C1 segment of cervical spinal cord (tissue), 14 donors: ENCODE results near the gene GBE1.
"Not testable (repeated sequence)": the region's sequence is repeated elsewhere in the genome, so short reads cannot be mapped to it uniquely, and the experiment has no call there.

Experiments used
- DNase-seq, 14 donors: peaks; one replicate each; lab custom pipeline; 2025; lab: John Stamatoyannopoulos, UW

The GBE1 gene

GRCh38 chr3:81753416-81754027, 7.9 kb downstream of the GBE1 start:
- DNase-seq: no peak

- no peak for DNase-seq
Observed at GRCh38 chr3:81752604-81753003, 8.8 kb downstream of the GBE1 start.

GRCh38 chr3:81749265-81749664, 12.2 kb downstream of the GBE1 start:
- no peak for DNase-seq

- not testable (repeated sequence) for DNase-seq
Observed at GRCh38 chr3:81747280-81747679, 14.2 kb downstream of the GBE1 start.

DNA sequence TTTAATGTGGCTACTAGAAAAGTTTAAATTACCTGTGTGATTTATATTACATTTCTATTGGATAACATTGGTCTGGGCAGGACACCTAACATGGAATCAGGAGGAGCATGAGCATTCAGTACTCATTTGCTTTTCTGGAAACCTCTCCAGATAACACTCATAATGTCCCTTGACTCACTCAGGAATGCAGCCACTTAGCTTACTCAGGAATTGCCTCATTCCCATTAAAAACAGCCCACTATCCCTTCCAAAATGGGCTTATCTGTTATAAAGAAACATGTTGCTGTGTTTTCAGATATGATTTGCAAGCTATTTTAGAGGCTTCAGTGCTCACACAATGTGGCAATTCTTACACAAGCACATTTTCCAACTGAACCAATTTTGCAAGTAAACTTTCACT, 17.1 kb downstream of the GBE1 start:
- no peak for DNase-seq

DNA sequence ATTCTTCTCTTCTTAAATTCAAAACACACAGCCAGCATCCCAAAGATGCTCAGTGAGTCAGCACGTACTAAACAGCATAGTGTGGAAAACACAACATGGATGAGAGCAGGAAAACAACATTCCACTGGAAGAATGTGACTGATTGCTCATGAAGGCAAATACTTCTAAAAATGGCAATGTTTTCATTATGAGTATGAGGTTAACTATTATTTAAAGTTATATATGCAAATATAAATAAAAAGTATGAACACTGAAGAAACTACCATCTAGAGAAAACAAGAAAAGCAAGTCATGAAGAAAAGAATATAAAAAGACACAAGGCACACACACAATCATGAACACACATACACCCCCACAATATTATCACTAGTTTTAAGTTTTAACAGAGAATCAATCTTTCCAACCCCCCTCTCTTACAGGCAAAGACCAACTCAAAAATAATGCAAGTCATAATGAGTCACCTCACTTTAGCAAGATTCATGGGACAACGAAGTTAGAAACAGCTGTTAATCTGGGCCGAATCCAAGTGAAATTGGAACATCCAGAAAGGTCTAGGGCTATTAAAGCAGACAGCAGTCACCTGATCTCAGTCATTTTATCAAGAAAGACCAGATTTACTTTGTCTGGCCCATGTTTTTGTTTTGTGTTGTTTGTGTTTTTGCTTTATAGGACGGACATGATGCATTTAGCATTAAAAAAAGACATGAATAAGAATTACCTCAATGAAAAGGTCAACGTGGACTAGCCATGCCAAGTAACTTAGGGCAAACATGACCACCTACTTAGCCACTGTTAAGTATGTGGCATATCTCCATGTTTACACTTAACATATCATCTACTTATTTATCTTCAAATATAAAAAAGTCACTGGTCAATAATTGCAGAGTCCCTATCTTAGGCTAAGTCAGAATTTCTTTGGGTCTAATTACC, 18.1 kb downstream of the GBE1 start:
- no peak for DNase-seq

DNA sequence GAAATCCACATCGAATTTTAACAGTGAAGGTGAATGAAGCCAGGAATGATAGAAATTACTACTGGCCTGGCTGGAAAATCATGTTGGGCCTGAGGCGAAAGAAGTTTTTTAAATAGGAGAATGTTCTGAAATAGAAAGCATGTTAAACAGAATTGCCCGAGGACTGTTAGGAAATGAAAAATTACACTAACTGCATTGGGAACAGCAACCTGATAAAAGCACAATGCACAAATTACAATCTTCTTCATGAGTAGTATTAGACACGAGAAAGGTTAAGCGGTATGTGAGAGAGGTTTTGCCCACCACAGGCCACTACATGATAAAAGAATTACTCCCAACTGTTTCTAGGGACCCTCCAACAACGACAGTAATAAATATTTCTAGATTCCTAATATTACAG, 18.9 kb downstream of the GBE1 start:
- DNase-seq: no peak

GRCh38 chr3:81741216-81741615, 20.2 kb downstream of the GBE1 start:
- no peak for DNase-seq

DNA sequence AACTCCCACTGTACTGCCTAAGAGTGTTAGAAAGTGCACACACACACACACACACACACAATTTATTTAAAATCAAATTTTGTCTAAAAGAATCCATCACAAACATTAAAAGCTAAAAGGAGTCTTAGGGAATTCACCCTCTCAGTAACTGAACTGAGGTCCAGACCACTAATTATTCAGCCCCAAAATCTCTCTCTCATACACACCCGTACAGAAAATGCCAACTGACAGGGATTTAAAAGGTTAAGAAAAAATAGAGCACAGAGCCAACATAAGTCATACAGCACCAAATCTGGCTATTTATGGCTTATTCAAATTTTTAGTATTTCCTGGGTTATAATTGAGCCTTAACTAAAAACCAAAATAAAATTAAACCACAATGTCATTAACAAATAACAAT, 20.7 kb downstream of the GBE1 start:
- no peak for DNase-seq

DNA sequence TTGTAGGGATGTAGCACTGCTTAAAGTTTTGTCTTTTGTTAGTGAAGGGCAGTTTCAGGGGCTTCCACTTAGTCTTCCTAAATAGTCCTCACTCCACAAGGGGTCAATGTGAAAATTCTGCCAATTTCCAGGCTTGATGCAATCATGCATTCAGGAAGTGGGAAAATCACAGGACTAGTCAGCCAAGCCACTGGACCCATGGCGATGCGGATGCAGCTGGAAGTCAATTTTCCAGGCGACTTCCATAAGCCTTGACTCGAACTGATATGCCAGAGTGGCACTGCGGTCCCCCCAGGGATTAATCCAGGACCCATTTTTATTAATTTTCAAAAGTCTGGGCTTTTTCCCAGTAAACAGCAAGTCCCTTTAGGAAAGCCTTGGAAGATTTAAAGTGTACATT, 26.1 kb downstream of the GBE1 start:
- DNase-seq: no peak

- no peak for DNase-seq
Observed at GRCh38 chr3:81734742-81735141, 26.7 kb downstream of the GBE1 start.

DNA sequence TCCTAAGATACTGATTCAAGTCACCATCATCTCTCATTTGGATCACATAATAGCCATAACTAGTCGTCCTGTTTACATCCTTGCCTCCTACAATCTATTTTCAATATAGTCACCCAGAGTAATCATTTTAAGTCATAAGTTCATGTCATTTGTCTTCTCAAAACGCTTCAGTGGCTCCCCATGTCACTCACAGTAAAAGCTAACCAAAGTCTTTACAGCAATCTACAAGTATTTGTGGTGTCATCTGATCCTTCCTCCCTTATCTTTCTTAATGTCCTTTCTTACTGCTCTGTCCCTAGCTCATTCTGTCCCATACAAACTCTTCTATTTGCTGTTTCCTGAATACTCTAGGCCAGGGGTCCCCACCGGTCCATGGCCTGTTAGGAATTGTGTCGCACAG, 28.8 kb downstream of the GBE1 start:
- DNase-seq: no peak

DNA sequence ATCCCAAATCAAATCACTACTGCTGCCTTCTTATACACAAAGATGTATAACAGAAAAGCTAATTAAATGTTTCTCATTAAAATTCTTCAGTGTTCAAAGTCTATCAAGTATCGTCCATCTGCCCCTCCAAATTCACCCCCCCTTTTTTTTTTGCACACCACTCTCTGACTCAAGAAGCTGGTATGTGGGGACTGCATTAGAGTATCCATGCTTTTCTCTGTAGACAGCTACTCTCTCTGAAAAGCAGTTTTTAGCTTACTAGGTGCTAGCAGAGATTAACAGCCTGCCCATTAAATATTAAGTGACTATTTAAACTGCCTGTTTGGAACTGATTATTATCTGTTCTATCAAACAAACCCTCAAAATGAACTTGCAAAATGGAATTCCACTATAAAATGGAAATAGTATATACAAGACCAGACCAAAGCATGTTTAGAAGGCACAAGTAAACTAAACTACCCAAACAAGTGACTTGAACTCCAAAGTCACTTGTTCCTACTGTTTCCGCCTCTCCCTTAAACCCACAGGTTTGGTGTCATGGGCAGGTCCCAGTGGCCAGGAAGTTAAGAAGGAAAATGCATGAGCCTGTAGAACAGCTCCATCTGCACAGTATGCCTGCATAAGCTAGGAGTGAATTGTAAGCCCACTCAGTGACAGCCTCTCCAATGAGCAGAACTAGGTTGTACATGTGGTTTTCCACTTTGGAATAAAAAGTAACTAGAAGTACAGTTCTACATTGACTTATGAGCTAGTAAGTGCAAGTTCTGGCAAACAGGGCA, 32.5 kb downstream of the GBE1 start:
- DNase-seq: no peak

- DNase-seq: no peak
Observed at GRCh38 chr3:81726735-81727134, 34.7 kb downstream of the GBE1 start.

GRCh38 chr3:81726132-81726531, 35.3 kb downstream of the GBE1 start:
- no peak for DNase-seq

GRCh38 chr3:81723732-81724313, 37.6 kb downstream of the GBE1 start:
- no peak for DNase-seq

- DNase-seq: no peak
Observed at GRCh38 chr3:81718311-81718710, 43.1 kb downstream of the GBE1 start.

GRCh38 chr3:81716870-81717509, 44.5 kb downstream of the GBE1 start:
- no peak for DNase-seq

DNA sequence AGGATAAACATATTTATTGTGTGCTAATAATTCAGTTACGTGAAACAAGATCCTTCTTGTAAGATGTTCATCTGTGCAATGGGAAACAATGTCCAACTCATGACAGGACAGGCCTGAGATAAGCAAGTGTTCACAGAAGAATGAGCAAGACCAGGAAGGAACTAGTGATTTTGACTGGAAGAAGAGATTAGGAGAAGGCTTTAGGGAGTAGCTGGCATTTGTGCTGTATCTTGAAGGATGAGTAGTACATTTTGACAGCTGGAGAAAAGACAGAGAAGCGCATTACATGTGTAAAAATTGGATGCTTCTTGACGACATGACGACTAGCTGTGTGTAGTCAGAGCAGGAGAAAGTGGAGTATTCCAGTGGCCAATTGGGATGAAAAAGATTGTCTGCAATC, 48.4 kb downstream of the GBE1 start:
- no peak for DNase-seq

DNA sequence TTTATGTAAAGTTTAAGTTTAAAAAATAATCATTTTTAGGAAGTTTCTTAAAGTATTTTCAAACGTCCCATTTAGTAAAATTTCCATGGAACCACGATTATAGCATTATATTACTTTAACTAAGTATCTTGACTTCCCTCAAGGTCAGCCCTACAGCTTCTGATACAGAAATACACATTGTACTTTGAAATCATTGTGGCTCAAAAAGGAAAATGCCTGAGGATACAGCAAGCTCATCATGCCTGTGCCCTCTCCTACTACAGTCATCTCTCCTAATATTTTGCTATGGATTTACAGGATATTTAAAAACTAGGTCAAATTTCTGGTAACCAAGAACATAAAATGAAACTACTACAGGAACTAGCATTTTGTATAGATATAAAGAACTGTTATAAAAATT, 51.8 kb downstream of the GBE1 start:
- no peak for DNase-seq

DNA sequence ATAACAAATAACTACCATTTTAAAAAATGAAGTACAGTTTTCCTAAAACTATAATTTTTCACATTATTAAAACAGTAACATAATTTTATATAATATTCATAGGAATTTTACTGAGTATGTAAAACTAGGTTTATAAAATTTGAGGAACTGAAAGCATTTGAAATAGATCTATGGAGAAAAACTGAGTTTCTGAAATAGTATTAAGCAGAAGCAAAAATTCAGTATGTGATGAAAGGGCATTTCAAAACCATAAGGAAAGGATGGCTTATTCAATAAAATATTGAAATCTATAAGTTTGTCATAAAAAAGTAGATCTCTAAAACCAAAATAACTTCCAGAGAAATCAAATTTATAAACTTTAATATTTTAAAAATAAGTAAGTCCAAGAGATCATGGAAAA, 53.4 kb downstream of the GBE1 start:
- no peak for DNase-seq

GRCh38 chr3:81702126-81702525, 59.3 kb downstream of the GBE1 start:
- DNase-seq: no peak
